GM12865 (cell line): ENCODE results near the gene GLO1.

Experiments
- DNase-seq: peaks from one replicate; pipeline ENCODE4 v3.0.0; 2010; ENCODE audit warnings: low read depth
- H3K4me3 ChIP-seq: 2 replicates; pipeline ENCODE4 v1.5.1; 2011; ENCODE audit warnings: mild to moderate bottlenecking, low read depth, low read length, control low read depth
- CTCF ChIP-seq: IDR thresholded peaks from 2 replicates; pipeline ENCODE4 v1.5.1; 2011; ENCODE audit warnings: low read length, control low read depth, low read depth, inconsistent platforms; ENCODE audit not compliant: insufficient read depth; ENCODE audit errors: missing control alignments

The GLO1 gene

GRCh38 chr6:38730140-38730862 is 27.4 kb upstream of the GLO1 start:
- H3K4me3 ChIP-seq: no peak overlapping the region
- TF ChIP-seq CTCF: no peak
- DNase-seq: no peak

- DNase-seq: no peak
- H3K4me3 ChIP-seq: no peak overlapping the region
- no peak for TF ChIP-seq CTCF
These were observed 25.3 kb upstream of the GLO1 start for GRCh38 chr6:38728203-38728602.

- peak; percentile 48 for DNase-seq
- no peak overlapping the region for H3K4me3 ChIP-seq
- TF ChIP-seq CTCF: no peak
These were observed 22.7 kb upstream of the GLO1 start for GRCh38 chr6:38725414-38726183.

- no peak overlapping the region for H3K4me3 ChIP-seq
- TF ChIP-seq CTCF: no peak
- no peak for DNase-seq
These were observed 21.4 kb upstream of the GLO1 start for GRCh38 chr6:38724343-38724742.

GRCh38 chr6:38723783-38724182 is 20.8 kb upstream of the GLO1 start:
- no peak overlapping the region for H3K4me3 ChIP-seq
- no peak for DNase-seq
- TF ChIP-seq CTCF: no peak

- DNase-seq: no peak
- no peak overlapping the region for H3K4me3 ChIP-seq
- TF ChIP-seq CTCF: no peak
These were observed 19.9 kb upstream of the GLO1 start for GRCh38 chr6:38722727-38723334.

- no peak for DNase-seq
- H3K4me3 ChIP-seq: no peak overlapping the region
- no peak for TF ChIP-seq CTCF
These were observed 19.1 kb upstream of the GLO1 start for GRCh38 chr6:38722038-38722437.
